ENCODE measurements around the gene BARHL2.

DNA sequence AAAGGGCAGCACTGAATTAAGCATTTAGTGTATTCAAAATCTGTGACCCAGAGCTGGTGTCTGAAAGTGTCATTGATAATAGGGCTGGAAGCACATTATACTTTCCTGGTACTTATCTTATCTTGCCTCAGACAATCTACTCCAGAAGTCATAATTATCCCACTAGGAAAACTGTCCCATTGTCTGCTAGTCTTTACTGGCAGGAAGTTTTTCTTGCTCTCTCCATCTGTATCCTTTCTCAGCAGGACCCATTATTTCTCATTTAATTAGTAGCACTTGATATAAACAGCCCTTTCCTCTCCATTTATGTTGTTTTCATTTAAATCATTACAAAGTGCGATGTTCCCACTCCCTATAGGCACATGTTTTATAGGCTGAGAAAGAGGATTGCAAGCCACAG is 36.5 kb upstream of the BARHL2 start:
- TF ChIP-seq, protein P1, sequence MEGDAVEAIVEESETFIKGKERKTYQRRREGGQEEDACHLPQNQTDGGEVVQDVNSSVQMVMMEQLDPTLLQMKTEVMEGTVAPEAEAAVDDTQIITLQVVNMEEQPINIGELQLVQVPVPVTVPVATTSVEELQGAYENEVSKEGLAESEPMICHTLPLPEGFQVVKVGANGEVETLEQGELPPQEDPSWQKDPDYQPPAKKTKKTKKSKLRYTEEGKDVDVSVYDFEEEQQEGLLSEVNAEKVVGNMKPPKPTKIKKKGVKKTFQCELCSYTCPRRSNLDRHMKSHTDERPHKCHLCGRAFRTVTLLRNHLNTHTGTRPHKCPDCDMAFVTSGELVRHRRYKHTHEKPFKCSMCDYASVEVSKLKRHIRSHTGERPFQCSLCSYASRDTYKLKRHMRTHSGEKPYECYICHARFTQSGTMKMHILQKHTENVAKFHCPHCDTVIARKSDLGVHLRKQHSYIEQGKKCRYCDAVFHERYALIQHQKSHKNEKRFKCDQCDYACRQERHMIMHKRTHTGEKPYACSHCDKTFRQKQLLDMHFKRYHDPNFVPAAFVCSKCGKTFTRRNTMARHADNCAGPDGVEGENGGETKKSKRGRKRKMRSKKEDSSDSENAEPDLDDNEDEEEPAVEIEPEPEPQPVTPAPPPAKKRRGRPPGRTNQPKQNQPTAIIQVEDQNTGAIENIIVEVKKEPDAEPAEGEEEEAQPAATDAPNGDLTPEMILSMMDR (IDR thresholded peaks at IDR 0.05): no peak
- TF ChIP-seq POLR2AphosphoS5 (IDR thresholded peaks at IDR 0.05): no peak
- no peak for TF ChIP-seq POLR2A (IDR thresholded peaks at IDR 0.05)

Data from breast epithelium (tissue), 3 donors.